ENCODE measurements around the gene FLT4.
"Not testable (repeated sequence)": the region's sequence is repeated elsewhere in the genome, so short reads cannot be mapped to it uniquely, and the experiment has no call there.

FLT4 gene

GRCh38 chr5:180670157-180670556 lies 20.8 kb upstream of the FLT4 start:
- no peak for DNase-seq (ENCODE audit: low read depth)

DNA sequence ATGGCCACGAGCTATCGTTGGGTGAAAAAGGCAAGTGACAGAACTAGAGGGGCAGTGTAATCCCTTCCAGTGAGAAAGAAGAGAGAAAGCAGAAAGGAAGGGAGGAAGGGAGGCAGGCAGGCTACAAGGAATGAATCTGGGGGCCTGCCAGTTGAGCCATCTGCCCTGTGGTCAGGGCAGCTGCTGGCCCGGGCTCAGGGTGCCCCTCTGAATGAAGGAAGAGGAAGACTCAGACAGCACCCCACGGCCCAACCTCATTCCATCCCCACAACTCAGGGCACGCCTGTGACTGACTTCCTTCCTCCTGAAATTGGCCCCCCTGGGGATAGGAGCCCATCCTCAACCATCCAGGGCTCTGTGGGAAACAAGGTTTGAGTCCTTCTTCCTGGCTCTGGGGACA lies 20.3 kb upstream of the FLT4 start:
- DNase-seq (ENCODE audit: low read depth): no peak

- DNase-seq (ENCODE audit: low read depth): no peak
These were observed 19.6 kb upstream of the FLT4 start for GRCh38 chr5:180668835-180669596.

- no peak for DNase-seq (ENCODE audit: low read depth)
These were observed 17.4 kb upstream of the FLT4 start for GRCh38 chr5:180666812-180667211.

DNA sequence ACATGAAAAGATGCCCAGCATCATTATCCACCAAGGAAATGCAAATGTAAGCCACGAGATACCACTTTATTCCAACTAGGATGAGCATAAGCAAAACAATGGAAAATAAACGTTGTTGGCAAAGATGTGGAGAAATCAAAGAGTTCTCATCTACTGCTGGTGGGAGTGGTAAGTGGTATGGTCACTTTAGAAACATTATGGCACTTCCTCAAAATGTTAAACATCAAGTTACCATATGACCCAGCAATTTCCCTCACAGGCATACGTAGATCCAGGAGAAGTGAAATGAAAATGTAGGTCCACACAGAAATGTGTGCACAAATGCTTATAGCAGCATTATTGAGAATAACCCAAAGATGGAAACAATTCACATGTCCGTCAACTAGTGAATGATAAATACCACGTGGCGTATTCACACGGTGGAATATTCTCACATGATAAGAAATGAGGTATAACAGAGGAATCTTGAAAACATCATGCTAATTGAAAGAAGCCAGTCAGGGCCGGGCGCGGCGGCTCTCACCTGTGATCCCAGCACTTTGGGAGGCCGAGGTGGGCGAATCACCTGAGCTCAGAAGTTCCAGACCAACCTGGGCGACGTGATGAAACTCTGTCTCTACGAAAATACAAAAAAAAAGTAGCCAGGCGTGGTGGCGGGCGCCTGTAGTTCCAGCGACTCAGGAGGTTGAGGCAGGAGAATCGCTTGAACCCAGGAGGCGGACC lies 16.4 kb upstream of the FLT4 start:
- no peak for DNase-seq (ENCODE audit: low read depth)

- no peak for DNase-seq (ENCODE audit: low read depth)
These were observed 9.6 kb upstream of the FLT4 start for GRCh38 chr5:180658774-180659564.

DNA sequence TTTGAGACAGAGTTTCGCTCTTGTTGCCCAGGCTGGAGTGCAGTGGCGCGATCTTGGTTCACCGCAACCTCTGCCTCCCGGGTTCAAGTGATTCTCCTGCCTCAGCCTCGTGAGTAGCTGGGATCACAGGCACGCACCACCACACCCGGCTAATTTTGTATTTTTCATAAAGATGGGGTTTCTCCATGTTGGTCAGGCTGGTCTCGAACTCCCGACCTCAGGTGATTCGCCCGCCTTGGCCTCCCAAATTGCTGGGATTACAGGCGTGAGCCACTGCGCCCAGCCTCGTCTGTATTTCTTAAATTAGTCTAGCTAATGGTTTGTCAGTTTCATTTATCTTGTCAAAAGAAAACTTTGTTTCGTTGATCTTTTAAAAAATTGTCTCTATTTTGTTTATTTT lies 5.8 kb upstream of the FLT4 start:
- not testable (repeated sequence) for DNase-seq (ENCODE audit: low read depth)

GRCh38 chr5:180652771-180653170 lies 3.4 kb upstream of the FLT4 start:
- DNase-seq (ENCODE audit: low read depth): no peak

DNA sequence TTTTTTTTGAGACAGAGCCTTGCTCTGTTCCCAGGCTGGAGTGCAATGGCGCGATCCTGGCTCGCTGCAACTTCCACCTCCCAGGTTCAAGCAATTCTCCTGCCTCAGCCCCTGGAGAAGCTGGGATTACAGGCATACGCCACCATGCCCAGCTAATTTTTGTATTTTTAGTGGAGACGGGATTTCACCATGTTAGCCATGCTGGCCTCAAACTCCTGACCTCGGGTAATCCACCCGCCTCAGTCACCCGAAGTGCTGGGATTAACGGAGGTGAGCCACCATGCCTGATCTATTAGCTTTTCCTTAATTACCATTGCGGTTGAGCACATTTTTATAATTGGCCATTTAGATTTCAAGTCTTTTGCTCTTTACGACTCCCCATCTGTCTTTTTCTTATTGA lies 2.9 kb upstream of the FLT4 start:
- DNase-seq (ENCODE audit: low read depth): no peak

DNA sequence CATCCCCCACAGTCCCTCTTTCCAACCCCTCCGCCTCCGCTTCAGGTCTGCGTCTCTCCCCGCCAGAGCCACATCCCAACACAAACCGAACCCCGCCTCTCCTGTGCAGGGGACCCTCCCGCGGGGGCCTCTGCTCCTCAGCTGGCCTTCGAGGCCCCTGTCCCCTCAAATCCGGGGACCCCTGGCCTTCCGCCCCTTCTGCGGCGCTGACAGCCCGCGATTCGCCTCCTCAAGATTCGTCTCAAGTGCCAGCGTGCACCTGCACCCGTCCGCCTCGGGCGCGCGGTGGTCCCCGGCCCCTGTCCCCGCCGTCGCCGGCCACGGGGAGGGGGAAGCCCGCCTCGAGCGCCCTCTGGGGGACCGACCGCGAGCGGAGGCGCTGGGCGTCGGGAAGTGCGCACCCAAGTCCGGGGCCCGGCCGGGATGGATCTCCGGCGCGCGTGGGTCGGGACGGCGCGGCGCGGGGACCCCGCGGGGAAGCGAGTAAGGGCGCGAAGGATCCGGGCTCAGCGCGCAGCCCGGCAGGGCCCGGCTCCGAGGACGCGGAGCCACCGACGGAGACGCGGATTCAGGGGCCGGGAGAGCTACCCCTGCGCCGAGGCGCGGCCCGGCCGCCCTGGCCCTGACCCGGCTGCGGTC lies 623 bp downstream of the FLT4 start:
- no peak for DNase-seq (ENCODE audit: low read depth)

DNA sequence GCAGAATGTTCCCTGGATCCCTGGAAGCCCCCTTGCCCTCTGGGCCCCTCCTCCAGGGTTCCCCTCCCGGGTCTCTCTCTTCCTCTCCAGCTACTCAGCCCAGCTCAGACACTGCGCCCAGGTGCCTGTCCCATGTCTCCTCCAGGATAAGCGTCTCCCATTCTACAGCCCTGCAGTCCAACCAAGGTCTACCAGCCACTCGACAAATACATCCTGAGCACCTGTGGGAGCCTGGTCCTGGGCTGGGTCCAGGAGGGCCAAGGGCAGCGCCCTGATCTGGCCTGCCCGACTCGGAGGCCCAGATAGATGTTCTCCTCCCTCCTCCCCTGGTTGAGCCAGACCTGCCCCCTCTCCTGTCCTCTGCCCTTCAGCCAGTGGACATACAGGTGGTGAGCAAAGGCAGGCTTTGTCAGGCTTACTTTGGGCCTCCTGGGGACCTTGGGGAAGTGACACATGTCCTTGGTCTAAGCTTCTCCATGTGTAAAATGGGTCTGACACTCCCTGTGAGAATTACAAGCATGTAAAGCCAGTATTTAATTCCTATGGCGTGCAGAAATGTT lies 1.4 kb downstream of the FLT4 start:
- no peak for DNase-seq (ENCODE audit: low read depth)

- no peak for DNase-seq (ENCODE audit: low read depth)
These were observed 1.9 kb downstream of the FLT4 start for GRCh38 chr5:180647465-180647864.

DNA sequence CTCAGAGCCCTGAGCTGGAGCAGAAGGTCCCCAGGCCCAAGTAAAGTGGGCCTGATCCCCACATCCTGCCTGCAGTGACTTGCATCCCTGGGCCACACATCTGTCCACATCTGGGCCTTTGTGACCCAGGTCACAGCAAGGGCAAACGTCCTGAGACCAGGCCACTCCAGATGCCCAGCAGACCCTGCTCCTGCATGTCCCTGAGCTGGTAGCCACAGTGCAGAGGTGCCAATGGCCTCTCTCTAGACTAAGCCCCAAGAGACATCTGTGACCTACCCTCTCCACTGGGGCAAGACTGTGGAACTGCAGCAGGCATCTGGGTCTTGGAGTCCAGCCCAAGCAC lies 2.5 kb downstream of the FLT4 start:
- DNase-seq (ENCODE audit: low read depth): no peak

GRCh38 chr5:180646289-180646962 lies 3.0 kb downstream of the FLT4 start:
- no peak for DNase-seq (ENCODE audit: low read depth)

DNA sequence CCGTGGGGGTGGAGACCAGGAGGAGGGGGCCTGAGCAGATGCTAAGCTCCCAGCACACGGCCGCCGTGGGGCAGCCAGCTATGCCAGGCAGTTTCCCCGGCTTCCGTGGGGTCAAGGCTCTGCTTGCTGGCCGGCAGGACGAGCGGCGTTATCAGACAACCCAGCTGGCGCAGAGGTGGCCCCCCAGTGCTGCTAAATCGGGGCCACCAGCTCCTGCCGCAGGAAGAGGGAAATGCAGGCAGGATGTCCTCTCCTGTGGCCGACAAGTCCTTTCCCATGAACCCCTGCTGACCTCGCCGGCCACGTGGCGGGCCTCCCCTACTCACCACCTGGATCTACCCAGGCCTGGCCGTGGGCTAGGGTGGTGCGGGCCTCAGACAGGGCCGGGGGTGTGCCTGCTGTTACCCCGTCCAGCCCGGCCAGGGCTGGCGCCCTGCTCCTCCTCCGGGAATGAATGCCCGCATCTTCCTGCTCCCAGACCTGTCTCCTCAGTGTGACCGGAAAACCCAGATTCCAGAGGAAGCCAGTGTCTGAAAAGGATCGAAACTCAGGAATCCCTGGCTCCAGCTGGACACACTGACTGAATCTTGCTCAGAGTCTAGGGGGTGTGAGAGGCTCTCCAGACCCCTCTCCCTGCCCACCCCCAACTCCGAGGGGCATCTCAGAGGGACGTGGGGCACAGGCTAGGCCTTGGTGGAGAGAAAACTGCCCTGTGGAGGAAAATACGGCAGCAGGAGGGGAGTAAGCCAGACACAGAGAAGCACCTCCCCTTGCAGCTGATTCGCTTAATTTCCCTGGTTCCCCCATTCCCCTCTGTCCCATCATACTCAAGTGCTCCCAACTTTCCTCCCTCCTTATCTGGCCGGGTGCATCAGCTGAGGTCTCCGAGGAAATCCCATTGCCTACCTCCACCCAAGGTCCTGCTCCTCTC lies 3.9 kb downstream of the FLT4 start:
- DNase-seq (ENCODE audit: low read depth): no peak

DNA sequence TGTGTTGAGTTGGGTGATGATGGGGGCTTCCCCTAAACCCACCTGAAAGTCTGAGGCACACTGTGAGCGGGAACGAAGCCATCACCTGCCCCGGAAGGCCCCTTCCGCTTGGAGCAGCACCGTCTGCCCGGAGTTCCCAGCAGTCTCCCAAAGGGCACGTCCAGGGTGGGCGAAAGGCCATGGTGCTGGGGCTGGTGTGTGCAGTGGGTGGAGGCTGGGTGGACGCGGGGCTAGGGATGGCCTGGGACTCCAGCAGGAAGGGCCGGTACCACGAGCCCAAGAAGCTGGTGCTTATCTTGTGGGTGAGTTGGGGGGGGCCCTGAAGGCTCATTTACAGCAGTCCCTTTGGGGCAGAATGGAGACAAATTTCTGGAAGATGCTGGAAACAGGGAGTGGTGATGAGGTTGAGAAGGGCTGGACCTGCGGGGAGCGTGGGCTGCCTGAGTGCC lies 4.6 kb downstream of the FLT4 start:
- DNase-seq (ENCODE audit: low read depth): no peak

DNA sequence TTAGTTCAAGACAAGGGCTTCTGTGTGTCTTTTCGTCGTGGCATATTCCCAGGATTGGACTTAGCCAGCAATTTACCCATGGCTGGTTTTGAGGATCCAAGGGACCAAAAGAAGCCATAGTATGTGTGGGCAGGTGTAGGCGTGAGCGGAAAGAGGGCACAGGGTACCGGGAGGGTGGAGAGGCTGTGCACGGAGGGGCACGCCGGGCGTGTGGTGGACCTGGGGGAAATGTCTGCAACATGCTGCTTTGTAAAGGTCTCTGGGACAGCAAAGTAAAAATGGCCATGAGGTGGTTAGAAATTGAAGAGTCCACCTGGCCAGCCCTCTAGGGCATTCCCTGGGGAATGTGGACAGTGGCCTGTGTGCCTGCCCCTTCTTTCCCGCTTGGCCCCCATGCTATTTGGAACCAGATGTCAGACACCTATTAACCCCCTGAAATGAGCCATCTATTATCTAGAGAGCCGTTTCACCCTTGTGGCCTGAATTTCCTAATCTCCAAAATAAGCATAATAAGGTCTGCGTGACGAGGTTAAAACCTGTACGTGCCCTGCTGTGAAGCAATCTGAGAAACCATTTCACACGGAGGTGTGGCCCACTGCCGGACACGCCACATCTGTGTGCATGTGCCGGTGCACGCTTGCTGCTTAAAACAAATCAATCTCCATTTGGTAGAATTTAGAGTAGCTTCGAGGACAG lies 5.1 kb downstream of the FLT4 start:
- DNase-seq (ENCODE audit: low read depth): no peak

DNA sequence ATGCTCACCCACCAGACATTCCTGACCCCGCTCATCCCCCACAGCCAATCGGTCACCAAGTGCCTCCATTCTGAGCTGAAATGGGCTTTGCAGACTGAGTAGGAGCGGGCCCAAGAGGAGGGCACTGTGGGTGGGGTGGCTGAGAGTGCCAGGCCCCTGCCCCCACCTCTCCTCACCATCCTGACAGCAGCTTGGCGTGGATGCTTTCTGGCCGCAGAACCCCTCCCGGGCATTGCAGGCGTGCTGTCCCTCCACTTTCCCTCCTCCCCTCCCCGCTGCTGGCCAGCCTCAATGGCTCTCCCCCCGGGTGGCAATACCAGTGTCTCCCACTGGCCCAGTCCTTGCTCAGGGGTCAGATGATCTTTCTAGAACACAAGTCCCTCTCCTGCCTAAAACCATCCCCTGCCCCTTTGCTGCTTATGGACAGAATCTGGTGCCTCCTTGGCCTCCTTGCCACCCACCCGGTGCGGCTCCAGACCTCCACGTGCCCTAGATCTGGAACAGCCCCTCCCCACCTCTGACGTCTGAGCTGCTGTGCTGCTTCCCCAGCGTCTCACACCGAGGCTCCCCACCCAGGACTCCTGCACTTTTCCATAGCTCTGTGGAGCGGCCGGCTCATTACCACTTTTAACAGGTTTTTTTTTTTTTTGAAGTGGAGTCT lies 6.1 kb downstream of the FLT4 start:
- DNase-seq (ENCODE audit: low read depth): no peak

DNA sequence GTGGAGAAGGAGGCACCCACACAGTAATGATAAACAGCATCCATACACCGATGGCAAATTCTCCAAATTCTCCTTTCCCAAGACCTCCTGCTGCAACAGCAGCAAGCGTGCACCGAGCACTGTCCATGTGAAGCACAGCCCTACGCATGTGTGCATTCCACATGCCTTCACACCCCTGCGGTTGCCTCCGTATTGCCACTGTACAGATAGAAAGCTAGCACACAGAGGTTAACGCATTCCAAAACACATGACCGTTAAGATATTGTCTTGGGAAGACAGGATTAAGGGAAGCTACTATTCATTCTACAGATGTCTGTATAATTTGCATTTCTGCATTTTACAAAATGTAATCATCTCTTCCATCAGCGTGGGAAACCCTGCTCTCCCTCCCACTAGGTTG lies 6.6 kb downstream of the FLT4 start:
- DNase-seq (ENCODE audit: low read depth): no peak
